Gastroesophageal sphincter (tissue), 3 donors: Measurements from ENCODE around the gene SNTG2.

Experiments used
- CTCF ChIP-seq, 4 experiments: fragments of 200-600 bp in 2 of 4; fragments of 450-650 bp in 2 of 4; sonication (generic) in 1 of 4; IDR thresholded peaks; one replicate each; pipeline ENCODE4 v1.5.1; 2017 to 2019; ENCODE audit warnings: antibody characterized with exemption in 4 of 4, mild to moderate bottlenecking in 2 of 4, moderate library complexity in 2 of 4
- EP300 ChIP-seq: sonication (generic); formaldehyde crosslinking; IDR thresholded peaks from one replicate; pipeline ENCODE4 v1.6.1; 2017; ENCODE audit warnings: antibody characterized with exemption, mild to moderate bottlenecking
- POLR2AphosphoS5 ChIP-seq: sonication (generic); formaldehyde crosslinking; IDR thresholded peaks from one replicate; pipeline ENCODE4 v1.6.1; 2017; ENCODE audit warnings: antibody characterized with exemption

GRCh38 chr2:1414121-1414520, 463.5 kb downstream of the SNTG2 start:
- TF ChIP-seq POLR2AphosphoS5 = no peak
- no peak for TF ChIP-seq CTCF (IDR thresholded peaks at IDR 0.05)
- TF ChIP-seq EP300 = no peak
